NCI-H1417 (cell line): ENCODE measurements around the gene RBP5.

Experiments
- DNase-seq, 3 experiments: peaks; one replicate each; lab custom pipeline; 2025; lab: John Stamatoyannopoulos, UW

The RBP5 gene, protein sequence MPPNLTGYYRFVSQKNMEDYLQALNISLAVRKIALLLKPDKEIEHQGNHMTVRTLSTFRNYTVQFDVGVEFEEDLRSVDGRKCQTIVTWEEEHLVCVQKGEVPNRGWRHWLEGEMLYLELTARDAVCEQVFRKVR

DNA sequence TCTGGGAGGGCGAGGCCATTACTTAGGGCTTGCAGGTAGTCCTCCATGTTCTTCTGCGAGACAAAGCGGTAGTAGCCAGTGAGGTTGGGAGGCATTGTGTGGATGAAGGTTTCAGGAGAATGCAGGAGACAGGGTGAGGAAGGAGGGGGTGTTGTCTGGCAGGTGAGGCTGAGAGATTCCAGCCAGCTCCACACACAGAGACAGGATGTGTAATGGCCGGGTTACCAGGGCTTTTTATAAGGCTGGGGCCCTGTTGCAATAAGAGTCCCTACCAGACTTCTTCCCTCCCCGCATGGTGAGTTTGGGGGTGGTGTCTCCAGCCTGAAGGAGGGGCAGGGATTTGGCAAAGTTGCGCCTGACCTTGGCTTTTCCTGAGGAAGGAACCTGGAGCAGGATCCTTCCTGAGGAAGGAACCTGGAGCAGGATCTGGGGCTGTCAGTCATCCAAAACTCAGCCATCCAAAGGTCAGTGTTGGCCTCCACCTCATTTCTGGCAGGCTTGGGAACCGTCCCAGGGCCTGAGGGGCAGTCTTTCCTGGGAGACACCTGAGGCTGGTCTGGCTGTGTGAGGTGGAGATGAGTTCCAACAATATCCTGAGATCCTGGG, at the start of gene RBP5:
RBP5 (minus strand) TSS at position 209 of the 606 bp plus-strand sequence; CDS start at position 95, 114 bp downstream.
- DNase-seq = no peak

GRCh38 chr12:7178481-7178880, 49.8 kb upstream of the RBP5 start:
- DNase-seq = no peak

GRCh38 chr12:7176595-7176994, 47.9 kb upstream of the RBP5 start:
- no peak for DNase-seq

DNA sequence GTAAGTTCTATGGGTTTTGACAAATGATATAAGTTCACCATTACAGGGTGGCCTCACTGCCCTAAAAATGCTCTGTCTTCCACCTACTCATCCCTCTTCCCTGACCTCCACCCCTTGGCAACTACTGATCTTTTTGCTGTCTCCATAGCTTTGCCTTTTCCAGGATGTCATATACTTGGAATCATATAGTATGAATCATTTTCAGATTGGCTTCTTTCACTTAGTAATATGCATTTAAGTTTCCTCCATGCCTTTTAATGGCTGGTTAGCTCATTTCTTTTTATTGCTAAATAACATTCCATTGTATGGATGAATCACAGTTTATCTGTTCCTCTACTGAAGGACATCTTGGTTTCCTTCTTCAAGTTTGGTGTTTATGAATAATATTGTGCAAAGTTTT, 46.8 kb upstream of the RBP5 start:
- DNase-seq = no peak

DNA sequence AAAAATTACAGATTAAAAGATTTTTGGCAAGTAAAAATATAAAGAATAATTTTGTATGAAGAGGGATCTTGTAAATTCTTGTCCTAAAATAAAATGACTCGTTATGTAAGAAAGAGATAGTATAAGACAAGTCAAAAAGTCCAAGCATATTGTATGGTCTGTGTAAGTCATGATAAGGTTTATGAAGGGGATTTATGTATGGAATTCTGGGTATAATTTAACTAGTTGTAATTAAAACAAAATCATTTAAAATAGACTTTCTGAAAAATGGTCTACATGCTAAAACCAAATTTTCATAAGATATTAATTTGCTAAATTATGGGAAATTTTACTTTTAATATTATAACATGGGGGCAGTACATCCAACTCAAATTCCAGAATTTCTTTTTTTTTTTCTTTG, 43.2 kb upstream of the RBP5 start:
- DNase-seq = no peak

- DNase-seq = no peak
Measured at GRCh38 chr12:7169951-7170350, 41.3 kb upstream of the RBP5 start.

DNA sequence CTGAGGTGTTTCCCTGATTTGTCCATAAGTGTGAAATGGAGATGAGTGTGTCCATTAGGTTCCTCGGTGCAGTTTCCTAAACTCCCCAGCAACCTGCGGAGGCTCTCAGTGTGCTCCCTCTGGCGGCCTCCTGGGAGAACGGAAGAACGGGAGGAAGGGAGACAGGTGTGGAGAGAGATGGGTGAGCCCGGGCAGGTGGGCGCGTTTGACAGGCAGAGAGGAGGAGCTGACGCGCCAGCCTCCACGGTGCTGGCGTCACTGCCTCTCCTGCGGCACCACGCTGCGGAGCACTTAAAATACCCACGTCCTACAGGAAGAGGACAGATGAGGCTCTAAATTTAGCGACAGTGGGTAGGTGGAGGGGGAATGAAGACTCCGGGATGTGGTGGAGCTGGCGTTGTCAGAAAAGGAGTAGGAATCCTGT, 34.0 kb upstream of the RBP5 start:
- peak; percentile 72 to 91 (median 87) for DNase-seq

DNA sequence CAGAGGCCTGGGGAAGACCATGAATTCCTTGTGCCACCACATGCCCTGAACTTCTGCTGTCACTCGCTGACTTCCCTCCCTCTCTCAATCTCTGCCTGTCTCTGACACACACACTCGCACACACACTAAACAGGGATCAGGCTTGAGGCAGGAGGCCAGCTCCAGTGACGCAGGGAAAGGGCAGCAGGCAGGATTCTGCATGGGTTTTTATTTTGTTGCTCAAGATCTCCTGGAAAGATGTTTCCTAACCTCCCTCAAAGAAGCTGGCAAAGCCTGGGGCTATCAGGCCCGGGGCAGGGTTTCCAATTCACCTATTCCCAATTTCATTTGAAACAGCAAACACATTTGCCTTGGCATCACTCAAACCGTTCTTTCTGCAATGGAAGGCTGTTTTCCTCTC, 33.1 kb upstream of the RBP5 start:
- DNase-seq = no peak

DNA sequence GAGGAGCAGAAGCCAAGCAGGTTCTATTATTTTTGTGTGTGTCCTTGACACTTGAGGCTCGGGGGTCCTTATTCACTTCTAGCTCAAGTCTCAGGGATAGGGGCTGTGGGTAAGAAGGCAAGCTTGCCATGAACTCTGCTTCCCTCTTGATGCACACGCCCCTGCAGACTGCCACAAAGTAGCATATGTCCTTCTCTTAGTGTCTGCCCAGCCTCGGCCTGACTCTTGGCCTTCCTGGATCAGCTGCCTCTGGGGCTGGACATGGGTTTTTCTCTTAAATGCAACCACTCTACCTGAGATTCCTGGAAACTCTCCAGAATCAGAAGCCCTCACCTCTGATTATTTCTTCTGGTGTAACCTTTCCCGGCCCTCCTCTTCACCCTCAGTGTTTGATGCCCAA, 32.6 kb upstream of the RBP5 start:
- DNase-seq = no peak

- DNase-seq = no peak
Measured at GRCh38 chr12:7160183-7160582, 31.5 kb upstream of the RBP5 start.

DNA sequence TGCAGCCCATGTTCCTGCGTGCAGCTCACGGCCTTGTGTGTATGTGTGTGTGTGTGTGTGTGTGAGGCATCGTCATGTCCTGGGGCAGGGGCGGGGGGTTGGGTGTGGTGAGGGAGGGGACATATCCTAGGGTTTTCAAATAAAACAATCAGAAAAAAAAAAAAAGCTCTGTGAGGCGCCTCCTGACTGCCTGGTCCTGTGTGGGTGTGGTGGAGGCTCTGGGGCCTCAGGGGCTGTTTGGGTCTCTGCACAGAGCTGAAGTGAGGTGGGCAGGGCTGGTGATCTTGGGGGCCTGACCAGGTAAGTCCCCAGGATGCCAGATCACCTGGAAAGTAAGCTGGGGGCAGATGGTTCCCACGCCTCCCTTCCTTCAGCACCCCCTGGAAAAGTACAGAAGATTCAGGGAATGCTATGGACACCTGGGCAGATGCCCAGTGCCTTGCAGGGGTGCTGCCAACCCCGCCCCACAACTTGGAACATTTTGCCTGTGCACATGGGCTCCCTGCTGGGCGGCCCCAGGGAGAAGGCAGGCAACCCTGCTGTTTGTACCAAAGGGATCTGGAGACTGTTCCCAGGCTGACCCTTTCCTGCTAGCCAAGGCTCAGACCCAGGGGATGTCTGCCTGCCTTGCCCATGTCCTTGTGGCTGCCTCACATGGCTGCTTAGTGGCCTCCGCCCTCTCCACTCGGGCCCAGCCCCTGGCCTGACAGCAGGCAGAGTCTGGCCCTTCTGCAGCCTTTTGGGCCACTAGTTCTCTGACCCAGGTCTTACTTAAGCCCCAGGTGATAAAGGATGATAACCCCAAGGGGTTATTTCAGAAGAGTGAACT, 30.3 kb upstream of the RBP5 start:
- DNase-seq = no peak

DNA sequence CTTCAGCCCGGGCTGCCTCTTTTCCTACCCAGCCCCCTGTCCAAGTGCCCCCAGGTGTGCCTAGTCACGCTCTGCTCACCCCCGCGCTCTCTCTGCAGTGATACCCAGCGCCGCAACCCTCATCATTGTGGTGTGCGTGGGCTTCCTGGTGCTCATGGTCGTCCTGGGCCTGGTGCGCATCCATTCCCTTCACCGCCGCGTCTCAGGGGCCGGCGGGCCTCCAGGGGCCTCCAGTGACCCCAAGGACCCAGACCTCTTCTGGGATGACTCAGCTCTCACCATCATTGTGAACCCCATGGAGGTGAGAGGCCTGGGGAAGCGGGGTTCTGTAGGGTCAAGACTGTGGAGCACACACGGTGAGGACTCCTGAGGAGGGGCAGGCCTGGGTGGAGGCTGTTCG, 28.7 kb upstream of the RBP5 start:
- no peak for DNase-seq

- DNase-seq = no peak
Measured at GRCh38 chr12:7156259-7157197, 27.8 kb upstream of the RBP5 start.

- DNase-seq = peak; percentile 57 to 80 (median 77)
Measured at GRCh38 chr12:7155471-7156034, 26.9 kb upstream of the RBP5 start.

- no peak for DNase-seq
Measured at GRCh38 chr12:7154901-7155470, 26.3 kb upstream of the RBP5 start.

GRCh38 chr12:7154042-7154441, 25.4 kb upstream of the RBP5 start:
- DNase-seq = peak in 1 of 3 experiments; percentile 58

- no peak for DNase-seq
Measured at GRCh38 chr12:7152818-7153217, 24.1 kb upstream of the RBP5 start.

DNA sequence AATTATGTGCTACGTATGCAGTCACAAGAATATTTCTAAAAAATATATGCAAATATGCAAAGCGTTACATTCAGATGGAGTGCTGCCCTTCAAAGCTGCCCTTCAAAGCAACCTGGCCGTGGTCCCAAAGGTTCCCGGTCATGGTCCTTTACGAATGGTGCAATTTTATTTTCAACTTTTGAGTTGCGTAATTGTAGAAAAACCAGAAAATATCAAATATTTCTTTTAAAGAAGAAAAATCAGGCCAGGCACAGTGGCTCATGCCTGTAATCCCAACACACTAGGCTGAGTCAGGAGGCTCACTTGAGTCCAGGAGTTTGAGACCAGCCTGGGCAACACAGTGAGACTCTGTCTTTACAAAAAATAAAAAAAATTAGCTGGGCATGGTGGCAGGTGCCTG, 22.8 kb upstream of the RBP5 start:
- DNase-seq = no peak

- DNase-seq = no peak
Measured at GRCh38 chr12:7150841-7151240, 22.2 kb upstream of the RBP5 start.

DNA sequence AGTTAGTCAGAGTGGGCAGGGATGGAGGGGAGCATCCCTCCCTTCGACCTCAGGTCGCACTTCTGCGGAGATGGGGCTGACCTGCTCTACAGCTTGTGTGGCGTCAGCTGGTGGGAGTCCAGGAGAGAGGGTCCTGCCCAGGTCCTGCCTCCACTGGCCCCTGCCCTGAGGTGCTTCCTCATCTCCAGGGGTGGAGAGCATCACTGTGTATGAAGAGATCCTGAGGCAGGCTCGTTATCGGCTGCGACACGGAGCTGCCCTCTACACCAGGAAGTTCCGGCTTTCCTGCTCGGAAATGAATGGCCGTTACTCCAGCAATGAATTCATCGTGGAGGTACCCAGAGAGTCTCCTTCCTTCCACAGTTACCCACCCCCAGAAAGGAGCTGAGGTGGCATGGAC, 21.7 kb upstream of the RBP5 start:
- DNase-seq = no peak

GRCh38 chr12:7146906-7147305, 18.2 kb upstream of the RBP5 start:
- no peak for DNase-seq

- no peak for DNase-seq
Measured at GRCh38 chr12:7146228-7146627, 17.5 kb upstream of the RBP5 start.
